Lower leg skin (tissue), 3 donors: ENCODE results near the gene DDX27.

Experiments used
- CTCF ChIP-seq, 3 donors: fragments of 450-650 bp; IDR thresholded peaks; one replicate each; pipeline ENCODE4 v1.5.1; 2016; ENCODE audit warnings: antibody characterized with exemption in 3 of 3, mild to moderate bottlenecking in 3 of 3, moderate library complexity in 2 of 3
- POLR2A ChIP-seq, 2 donors: fragments of 450-650 bp; IDR thresholded peaks; one replicate each; pipeline ENCODE4 v1.6.1; 2016 to 2017; ENCODE audit warnings: antibody characterized with exemption in 2 of 2, mild to moderate bottlenecking in 1 of 2, moderate library complexity in 1 of 2

DNA sequence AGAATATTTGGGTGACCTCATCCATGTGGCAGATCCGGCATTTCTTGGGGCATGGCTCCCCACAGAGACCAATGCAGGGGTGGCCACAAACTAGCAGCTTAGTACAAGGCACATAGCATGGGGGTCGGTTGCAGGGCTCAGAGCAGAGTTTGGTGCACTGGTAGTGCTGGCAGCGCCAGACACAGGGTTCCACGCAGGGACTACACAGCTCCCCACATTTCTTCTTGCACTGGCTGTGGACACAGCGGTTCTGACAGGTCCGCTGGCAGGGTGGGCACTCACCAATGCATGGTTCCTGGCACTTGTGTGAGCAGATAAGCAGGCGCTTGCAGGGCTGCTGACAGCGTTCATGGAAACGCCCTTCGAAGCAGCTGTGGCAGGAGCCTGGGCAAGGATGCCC is 29.1 kb downstream of the DDX27 start:
- TF ChIP-seq POLR2A (IDR thresholded peaks at IDR 0.05), result no peak
- TF ChIP-seq CTCF (IDR thresholded peaks at IDR 0.05), result no peak
